OCI-LY7 (cell line): ENCODE data around the gene IL15. TPM values are rescaled to one million over a fixed set of nuclear protein-coding genes. Genes with fewer than 3 reads are reported as not detected.

Source experiments
- BruUV-seq: library from RNA; stranded (reverse); fragments of 400-500 nt; replicated peaks from 2 replicates; lab custom pipeline; 2021; lab: Mats Ljungman, UMichigan
- CTCF ChIA-PET: fragments of 300-600 bp; sonication (Branson Sonifier 250); formaldehyde crosslinking; loops from one replicate; lab custom pipeline; 2022; ENCODE audit warnings: antibody characterized with exemption; ENCODE audit not compliant: unreplicated experiment; lab: Charles Lee
- POLR2A ChIA-PET: fragments of 300-600 bp; sonication (Branson Sonifier 250); formaldehyde crosslinking; loops from one replicate; lab custom pipeline; 2022; ENCODE audit warnings: antibody characterized with exemption; lab: Charles Lee
- DNase-seq: peaks from one replicate; pipeline ENCODE4 v3.0.0-alpha.2; 2015; ENCODE audit warnings: low spot score
- H2AFZ ChIP-seq: fragments of 200-600 bp; sonication (generic), shearing (Covaris generic); 2 replicates; pipeline ENCODE4 v1.6.1; 2014; ENCODE audit warnings: mild to moderate bottlenecking, antibody characterized with exemption, low read length, moderate library complexity
- H3K27ac ChIP-seq: fragments of 200-600 bp; sonication (generic); 2 replicates; pipeline ENCODE4 v1.5.1; 2014; ENCODE audit warnings: mixed run types, low read depth, mild to moderate bottlenecking, moderate library complexity, low read length, inconsistent platforms; ENCODE audit not compliant: poor library complexity, severe bottlenecking
- H3K36me3 ChIP-seq: fragments of 200-600 bp; sonication (generic); 2 replicates; pipeline ENCODE4 v1.6.1; 2014; ENCODE audit warnings: mild to moderate bottlenecking, antibody characterized with exemption, low read length, moderate library complexity, mixed read lengths; ENCODE audit not compliant: insufficient read depth
- H3K4me1 ChIP-seq: fragments of 200-600 bp; sonication (generic); 2 replicates; pipeline ENCODE4 v1.5.1; 2014; ENCODE audit warnings: mild to moderate bottlenecking, low read length; ENCODE audit not compliant: insufficient read depth, poor library complexity, severe bottlenecking
- H3K4me2 ChIP-seq: fragments of 200-600 bp; sonication (generic); 2 replicates; pipeline ENCODE4 v1.6.1; 2014; ENCODE audit warnings: mild to moderate bottlenecking, low read length
- H3K4me3 ChIP-seq: fragments of 200-600 bp; sonication (generic); 2 replicates; pipeline ENCODE4 v1.5.1; 2014; ENCODE audit warnings: mild to moderate bottlenecking, low read depth, low read length; ENCODE audit not compliant: poor library complexity, severe bottlenecking
- H3K79me2 ChIP-seq: fragments of 200-600 bp; sonication (generic); 2 replicates; pipeline ENCODE4 v1.6.1; 2016; ENCODE audit warnings: low read depth, mild to moderate bottlenecking, low read length, moderate library complexity, mixed read lengths; ENCODE audit not compliant: insufficient read depth
- H3K9me2 ChIP-seq: fragments of 200-600 bp; sonication (generic); 2 replicates; pipeline ENCODE4 v1.6.1; 2016; ENCODE audit warnings: mild to moderate bottlenecking, low read length, mixed read lengths; ENCODE audit not compliant: insufficient read depth
- H3K9me3 ChIP-seq: fragments of 200-600 bp; sonication (generic); 2 replicates; pipeline ENCODE4 v1.6.1; 2014; ENCODE audit warnings: mild to moderate bottlenecking, mixed run types, low read length, mixed read lengths
- H4K20me1 ChIP-seq: fragments of 200-600 bp; sonication (generic); 2 replicates; pipeline ENCODE4 v1.6.1; 2014; ENCODE audit warnings: mild to moderate bottlenecking, antibody characterized with exemption, low read length, moderate library complexity, mixed read lengths; ENCODE audit not compliant: insufficient read depth
- EZH2phosphoT487 ChIP-seq: fragments of 200-600 bp; sonication (generic); IDR thresholded peaks from 2 replicates; pipeline ENCODE4 v1.6.1; 2018; ENCODE audit warnings: low read depth, borderline replicate concordance, mild to moderate bottlenecking, mixed run types, antibody characterized with exemption, low read length, moderate library complexity, mixed read lengths
- intact Hi-C: fragments of 100-400 bp; cut with micrococcal nuclease; formaldehyde crosslinking; loops from one replicate; pipeline ENCODE4 v1.10.0; 2022; ENCODE audit not compliant: unreplicated experiment
- total RNA-seq, 2 experiments: library from RNA; depleted of rRNA in 1 of 2; stranded (reverse); fragments of >200 nt in 1 of 2; shearing (Covaris generic) in 1 of 2; gene quantifications; 2 replicates each; pipeline ENCODE4 v1.2.3, GENCODE V29; 2014 to 2022
- TF ChIP-seq, protein P1 (sequence below): fragments of 200-600 bp; sonication (generic); conservative IDR thresholded peaks from 2 replicates; pipeline ENCODE4 v1.5.1; 2014; ENCODE audit warnings: mild to moderate bottlenecking, antibody characterized with exemption, low read length, moderate library complexity, mixed read lengths

Gene IL15
- total RNA-seq, 2 experiments from 2014 or later, result not detected

DNA sequence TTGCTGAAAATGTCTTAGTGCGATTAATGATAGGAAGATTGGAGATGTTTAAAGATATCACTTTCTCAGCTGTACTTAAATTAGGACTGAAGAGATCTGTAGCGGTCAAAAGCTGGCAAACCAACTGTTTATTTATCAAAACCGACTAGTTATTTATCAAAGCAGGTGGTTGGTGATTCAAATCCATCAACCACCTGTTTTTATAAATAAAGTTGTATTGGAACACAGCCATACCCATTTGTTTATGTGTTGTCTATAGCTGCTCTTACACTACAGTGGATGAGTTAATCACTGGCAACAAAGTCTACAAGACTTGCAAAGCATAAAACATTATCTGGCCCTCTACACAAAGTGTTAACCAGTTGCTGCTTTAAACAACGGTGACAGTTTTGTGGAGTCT lies 76.8 kb downstream of the IL15 start:
- BruUV-seq, result no TSS peak
- CTCF ChIA-PET, result no interaction called here
- H3K79me2 ChIP-seq, result no peaks in the 10 kb centered on the region
- H3K27ac ChIP-seq, result no peak overlapping the region
- intact Hi-C loops, result no loop called here
- no peak overlapping the region for H3K4me3 ChIP-seq
- no peaks in the 10 kb centered on the region for H3K4me1 ChIP-seq
- H3K9me3 ChIP-seq, result no peaks in the 10 kb centered on the region
- no peak for DNase-seq
- H2AFZ ChIP-seq, result no peak overlapping the region
- TF ChIP-seq, protein P1, sequence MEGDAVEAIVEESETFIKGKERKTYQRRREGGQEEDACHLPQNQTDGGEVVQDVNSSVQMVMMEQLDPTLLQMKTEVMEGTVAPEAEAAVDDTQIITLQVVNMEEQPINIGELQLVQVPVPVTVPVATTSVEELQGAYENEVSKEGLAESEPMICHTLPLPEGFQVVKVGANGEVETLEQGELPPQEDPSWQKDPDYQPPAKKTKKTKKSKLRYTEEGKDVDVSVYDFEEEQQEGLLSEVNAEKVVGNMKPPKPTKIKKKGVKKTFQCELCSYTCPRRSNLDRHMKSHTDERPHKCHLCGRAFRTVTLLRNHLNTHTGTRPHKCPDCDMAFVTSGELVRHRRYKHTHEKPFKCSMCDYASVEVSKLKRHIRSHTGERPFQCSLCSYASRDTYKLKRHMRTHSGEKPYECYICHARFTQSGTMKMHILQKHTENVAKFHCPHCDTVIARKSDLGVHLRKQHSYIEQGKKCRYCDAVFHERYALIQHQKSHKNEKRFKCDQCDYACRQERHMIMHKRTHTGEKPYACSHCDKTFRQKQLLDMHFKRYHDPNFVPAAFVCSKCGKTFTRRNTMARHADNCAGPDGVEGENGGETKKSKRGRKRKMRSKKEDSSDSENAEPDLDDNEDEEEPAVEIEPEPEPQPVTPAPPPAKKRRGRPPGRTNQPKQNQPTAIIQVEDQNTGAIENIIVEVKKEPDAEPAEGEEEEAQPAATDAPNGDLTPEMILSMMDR, result no peak
- no peak for TF ChIP-seq EZH2phosphoT487
- H3K36me3 ChIP-seq, result no peaks in the 10 kb centered on the region
- H3K4me2 ChIP-seq, result no peak overlapping the region
- POLR2A ChIA-PET, result interaction anchor here (0.8 to 1.4 kb wide), 2 partner anchors 9 to 12 kb away, joined by 4 to 6 read pairs; no protein-coding TSS in a partner anchor
- no peaks in the 10 kb centered on the region for H3K9me2 ChIP-seq
- no peaks in the 10 kb centered on the region for H4K20me1 ChIP-seq

DNA sequence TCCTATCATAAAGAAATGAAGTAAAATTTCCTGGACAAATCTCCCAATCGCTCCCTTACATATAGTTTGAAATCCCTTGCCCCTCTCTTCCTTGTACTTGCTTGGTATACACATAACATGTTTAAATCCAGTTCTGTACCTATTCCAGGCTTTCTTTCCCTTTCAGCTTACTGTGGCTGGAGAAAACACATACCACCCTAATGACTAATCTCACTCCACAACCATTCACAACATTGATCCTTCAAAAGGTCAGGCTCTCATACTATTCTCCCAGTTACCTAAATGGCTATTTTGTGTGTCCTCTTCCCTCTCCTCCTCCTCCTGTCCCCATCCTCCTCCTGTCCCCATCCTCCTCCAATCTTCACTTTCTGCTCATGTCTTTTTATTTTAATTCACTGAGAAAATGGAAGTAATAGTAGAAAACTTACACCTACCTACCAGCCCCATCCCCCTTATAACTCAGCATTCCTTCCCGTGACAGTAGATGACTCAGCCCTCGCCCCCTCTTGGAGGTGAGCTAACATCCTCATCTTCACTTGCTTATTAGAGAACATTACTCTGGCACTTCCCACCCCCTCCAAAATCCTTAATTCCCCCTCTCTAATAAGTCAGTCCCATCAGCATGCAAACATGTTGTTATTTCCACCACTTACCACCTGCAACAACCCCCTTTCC lies 77.5 kb downstream of the IL15 start:
- Histone ChIP-seq H3K4me1 (no peaks in the 10 kb centered on the region), H3K79me2 (no peaks in the 10 kb centered on the region), H3K9me3 (no peaks in the 10 kb centered on the region), H3K4me3 (no peak overlapping the region), H3K4me2 (no peak overlapping the region), H3K27ac (no peak overlapping the region), H4K20me1 (no peaks in the 10 kb centered on the region), H3K36me3 (no peaks in the 10 kb centered on the region), H3K9me2 (no peaks in the 10 kb centered on the region), H2AFZ (no peak overlapping the region)
- no peak for TF ChIP-seq EZH2phosphoT487
- TF ChIP-seq, protein P1, result no peak
- intact Hi-C loops, result no loop called here
- ChIA-PET CTCF (no interaction called here), POLR2A (interaction anchor here (0.8 to 1.4 kb wide), 2 partner anchors 8 to 13 kb away, joined by 4 to 6 read pairs; no protein-coding TSS in a partner anchor)
- no peak for DNase-seq
- BruUV-seq, result no TSS peak

DNA sequence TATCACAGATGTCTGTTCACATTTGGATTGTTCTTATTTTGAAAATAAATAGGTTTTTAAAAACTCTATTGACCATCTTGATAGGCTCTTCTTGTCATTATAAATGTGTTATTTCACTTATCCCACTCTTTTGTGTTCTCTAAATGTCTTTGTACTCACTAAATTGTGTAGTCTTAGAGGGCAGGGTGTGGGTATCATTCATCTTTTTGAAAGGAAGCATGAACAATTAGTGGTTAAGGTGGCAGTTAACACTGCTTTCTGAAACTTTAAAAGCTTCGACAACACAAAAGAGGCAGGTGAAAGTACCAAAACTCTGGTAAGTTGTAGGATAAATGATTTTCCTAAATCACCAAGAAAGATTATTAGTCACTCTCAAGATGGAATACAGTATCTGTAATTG lies 83.2 kb downstream of the IL15 start:
- intact Hi-C loops, result no loop called here
- POLR2A ChIA-PET, result no interaction called here
- H3K4me1 ChIP-seq, result no peaks in the 10 kb centered on the region
- CTCF ChIA-PET, result no interaction called here
- DNase-seq, result no peak
- H3K27ac ChIP-seq, result no peak overlapping the region
- TF ChIP-seq EZH2phosphoT487, result no peak
- TF ChIP-seq, protein P1, result no peak
- BruUV-seq, result no TSS peak
- no peaks in the 10 kb centered on the region for H3K9me2 ChIP-seq
- H3K36me3 ChIP-seq, result no peaks in the 10 kb centered on the region
- H3K4me3 ChIP-seq, result no peak overlapping the region
- no peaks in the 10 kb centered on the region for H4K20me1 ChIP-seq
- no peak overlapping the region for H3K4me2 ChIP-seq
- H3K79me2 ChIP-seq, result no peaks in the 10 kb centered on the region
- no peak overlapping the region for H2AFZ ChIP-seq
- H3K9me3 ChIP-seq, result no peaks in the 10 kb centered on the region
